SU-DHL-6 (cell line): Measurements from ENCODE around the gene ACTN3.

Experiments used
- EZH2phosphoT487 ChIP-seq: fragments of 200-600 bp; sonication (generic), shearing (Covaris generic); conservative IDR thresholded peaks from 2 replicates; pipeline ENCODE4 v1.6.1; 2018; ENCODE audit warnings: mild to moderate bottlenecking, antibody characterized with exemption, low read length, moderate library complexity, mixed read lengths
- TF ChIP-seq, protein P1 (sequence below): fragments of 200-600 bp; sonication (generic); IDR thresholded peaks from one replicate; pipeline ENCODE4 v1.5.1; 2017; ENCODE audit warnings: antibody characterized with exemption, mild to moderate bottlenecking, low read length, moderate library complexity; ENCODE audit not compliant: insufficient read depth, poor library complexity, severe bottlenecking

DNA sequence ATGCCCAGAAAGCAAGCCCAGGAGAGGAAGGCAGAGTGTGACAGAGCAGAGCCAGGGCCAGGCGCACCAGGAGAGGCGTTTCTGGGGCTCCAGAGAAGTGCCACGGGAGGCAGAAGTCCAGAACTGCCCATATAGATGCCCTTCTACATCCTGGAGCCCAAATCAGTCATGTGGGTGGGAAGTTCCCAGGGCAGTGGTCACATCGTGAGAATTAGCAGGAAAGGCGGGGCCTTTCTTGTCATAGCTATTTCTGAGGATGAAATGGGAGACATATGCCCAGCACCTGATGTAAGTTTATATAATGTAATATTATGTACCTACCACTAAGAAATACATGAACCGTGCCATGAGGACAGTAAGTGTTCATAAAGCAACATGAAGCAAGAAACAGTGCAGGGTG is 13.9 kb upstream of the ACTN3 start:
- TF ChIP-seq, protein P1, sequence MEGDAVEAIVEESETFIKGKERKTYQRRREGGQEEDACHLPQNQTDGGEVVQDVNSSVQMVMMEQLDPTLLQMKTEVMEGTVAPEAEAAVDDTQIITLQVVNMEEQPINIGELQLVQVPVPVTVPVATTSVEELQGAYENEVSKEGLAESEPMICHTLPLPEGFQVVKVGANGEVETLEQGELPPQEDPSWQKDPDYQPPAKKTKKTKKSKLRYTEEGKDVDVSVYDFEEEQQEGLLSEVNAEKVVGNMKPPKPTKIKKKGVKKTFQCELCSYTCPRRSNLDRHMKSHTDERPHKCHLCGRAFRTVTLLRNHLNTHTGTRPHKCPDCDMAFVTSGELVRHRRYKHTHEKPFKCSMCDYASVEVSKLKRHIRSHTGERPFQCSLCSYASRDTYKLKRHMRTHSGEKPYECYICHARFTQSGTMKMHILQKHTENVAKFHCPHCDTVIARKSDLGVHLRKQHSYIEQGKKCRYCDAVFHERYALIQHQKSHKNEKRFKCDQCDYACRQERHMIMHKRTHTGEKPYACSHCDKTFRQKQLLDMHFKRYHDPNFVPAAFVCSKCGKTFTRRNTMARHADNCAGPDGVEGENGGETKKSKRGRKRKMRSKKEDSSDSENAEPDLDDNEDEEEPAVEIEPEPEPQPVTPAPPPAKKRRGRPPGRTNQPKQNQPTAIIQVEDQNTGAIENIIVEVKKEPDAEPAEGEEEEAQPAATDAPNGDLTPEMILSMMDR: no peak
- TF ChIP-seq EZH2phosphoT487: no peak
